ENCODE results near the gene PARVA. TPM values are rescaled to one million over a fixed set of nuclear protein-coding genes. Genes with fewer than 3 reads are reported as not detected.

PARVA gene
- total and polyA plus RNA-seq, 2 of the 4 experiments (the other 2 are of a cell fraction): 65.2 to 80.2 TPM

DNA sequence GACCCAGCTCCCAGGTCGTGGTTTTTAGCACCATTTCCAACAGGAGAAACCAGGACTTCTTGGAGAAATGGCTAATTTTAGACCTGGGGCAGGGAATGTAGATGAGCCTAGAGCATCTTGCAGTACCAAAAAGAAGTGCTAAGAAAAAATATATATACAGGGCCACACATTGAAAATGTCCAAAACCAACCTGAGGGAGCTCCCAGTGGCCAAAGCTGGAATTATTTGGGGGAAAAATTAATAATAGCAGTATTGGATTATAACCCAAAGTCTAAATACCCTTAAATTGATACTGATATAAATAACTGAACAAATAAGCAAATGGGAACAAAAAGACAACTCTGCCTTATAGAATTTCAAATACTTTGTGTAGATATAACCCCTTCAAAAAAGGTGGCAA, 108.0 kb downstream of the PARVA start:
- H4K20me1 ChIP-seq (ENCODE audit: insufficient read depth, low read length): no peaks in the 10 kb centered on the region
- H2BK15ac ChIP-seq (ENCODE audit: low read depth, low read length): no peak overlapping the region
- intact Hi-C loops (cut with micrococcal nuclease) (no loop called here), in situ Hi-C loops (cut with MboI; ENCODE audit: low sequenced_read_pairs) (no loop called here), dilution Hi-C loops (cut with HindIII; ENCODE audit: low sequenced_read_pairs, unreplicated experiment) (no loop called here)
- no peak for ATAC-seq (ENCODE audit: low read depth)
- no peak overlapping the region for H3K23ac ChIP-seq (ENCODE audit: low read depth, low read length)
- no CpG with 5 or more reads among the region's 1 CpG for WGBS, 2 experiments (ENCODE audit: extremely low coverage in 2 of 2, insufficient read length in 1 of 2)
- H2BK20ac ChIP-seq (ENCODE audit: low read depth, low read length): no peak overlapping the region
- no peak for DNase-seq
- H3K4me3 ChIP-seq (ENCODE audit: insufficient read depth, low read depth, low read length): no peak overlapping the region
- H3K9me1 ChIP-seq (ENCODE audit: insufficient read depth, low read length): peaks cover 7% of the 10 kb centered on the region; the same call in 1 of the 2 replicates
- H4K5ac ChIP-seq (ENCODE audit: low read depth, low read length): no peak overlapping the region
- H2BK5ac ChIP-seq (ENCODE audit: low read depth, low read length, poor library complexity, severe bottlenecking): no peak overlapping the region
- no peak overlapping the region for H3K14ac ChIP-seq (replicated peaks; ENCODE audit: low read depth, low read length)
- H3K79me1 ChIP-seq (ENCODE audit: low read depth in 1 of 2, low read length in 2 of 2): peaks cover 24 to 49% of the 10 kb centered on the region in 2 experiments
- peaks cover 33% of the 10 kb centered on the region for H3K36me3 ChIP-seq (ENCODE audit: control insufficient read depth, insufficient read depth, low read length)
- no peak overlapping the region for H3K9ac ChIP-seq (ENCODE audit: low read depth, low read length)
- H3K4ac ChIP-seq (ENCODE audit: low read depth, low read length): no peak overlapping the region
- TF ChIP-seq CEBPB (IDR thresholded peaks at IDR 0.05; ENCODE audit: low read depth, low read length) (no peak), SMC3 (IDR thresholded peaks at IDR 0.05; ENCODE audit: low read depth, low read length) (peak; percentile 32; the same call in 1 of the 2 replicates), FOS (IDR thresholded peaks at IDR 0.05; ENCODE audit: low read depth, low read length) (no peak), RAD21 (IDR thresholded peaks at IDR 0.05; ENCODE audit: low read length) (peak; percentile 54)
- TF ChIP-seq, protein P1, sequence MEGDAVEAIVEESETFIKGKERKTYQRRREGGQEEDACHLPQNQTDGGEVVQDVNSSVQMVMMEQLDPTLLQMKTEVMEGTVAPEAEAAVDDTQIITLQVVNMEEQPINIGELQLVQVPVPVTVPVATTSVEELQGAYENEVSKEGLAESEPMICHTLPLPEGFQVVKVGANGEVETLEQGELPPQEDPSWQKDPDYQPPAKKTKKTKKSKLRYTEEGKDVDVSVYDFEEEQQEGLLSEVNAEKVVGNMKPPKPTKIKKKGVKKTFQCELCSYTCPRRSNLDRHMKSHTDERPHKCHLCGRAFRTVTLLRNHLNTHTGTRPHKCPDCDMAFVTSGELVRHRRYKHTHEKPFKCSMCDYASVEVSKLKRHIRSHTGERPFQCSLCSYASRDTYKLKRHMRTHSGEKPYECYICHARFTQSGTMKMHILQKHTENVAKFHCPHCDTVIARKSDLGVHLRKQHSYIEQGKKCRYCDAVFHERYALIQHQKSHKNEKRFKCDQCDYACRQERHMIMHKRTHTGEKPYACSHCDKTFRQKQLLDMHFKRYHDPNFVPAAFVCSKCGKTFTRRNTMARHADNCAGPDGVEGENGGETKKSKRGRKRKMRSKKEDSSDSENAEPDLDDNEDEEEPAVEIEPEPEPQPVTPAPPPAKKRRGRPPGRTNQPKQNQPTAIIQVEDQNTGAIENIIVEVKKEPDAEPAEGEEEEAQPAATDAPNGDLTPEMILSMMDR (conservative IDR thresholded peaks at IDR 0.05; ENCODE audit: low read depth, low read length): peak; percentile 48
- H3K27ac ChIP-seq (ENCODE audit: insufficient read depth, low read length): no peak overlapping the region
- ChIA-PET POLR2A (ENCODE audit: unreplicated experiment) (no interaction called here), CTCF (interaction anchor here (0.7 kb wide), 1 partner anchor 73 kb away, joined by 3 read pairs; no protein-coding TSS in a partner anchor)
- H4K91ac ChIP-seq (ENCODE audit: insufficient read depth, low read depth, low read length): no peak overlapping the region
- H3K9me3 ChIP-seq (ENCODE audit: control insufficient read depth, insufficient read depth, low read length): peaks cover 2% of the 10 kb centered on the region; the same call in 1 of the 2 replicates
- BruUV-seq (replicated peaks): no TSS peak
- H3K18ac ChIP-seq (ENCODE audit: low read depth, low read length): no peak overlapping the region
- H3K27me3 ChIP-seq (ENCODE audit: control insufficient read depth, insufficient read depth, low read length): no peaks in the 10 kb centered on the region
- H3K56ac ChIP-seq (ENCODE audit: extremely low read depth, insufficient read depth, low read length): no peak overlapping the region
- no peak overlapping the region for H2BK120ac ChIP-seq (ENCODE audit: low read depth, low read length)
- no peak overlapping the region for H4K8ac ChIP-seq (ENCODE audit: low read depth in 2 of 2, low read length in 2 of 2)
- H2AK9ac ChIP-seq (replicated peaks; ENCODE audit: low read depth, low read length, poor library complexity): no peak overlapping the region
- H3K4me2 ChIP-seq (ENCODE audit: low read depth, low read length): no peak overlapping the region
- H2AK5ac ChIP-seq (ENCODE audit: low read depth, low read length): no peak overlapping the region
- H2AFZ ChIP-seq (replicated peaks; ENCODE audit: low read length, poor library complexity): no peak overlapping the region
- H3K4me1 ChIP-seq (ENCODE audit: control insufficient read depth, insufficient read depth, low read length): peaks cover 3% of the 10 kb centered on the region; the same call in 1 of the 2 replicates
